Lower lobe of right lung (tissue), 2 donors: Measurements from ENCODE around the gene ART3. TPM values are rescaled to one million over a fixed set of nuclear protein-coding genes. Genes with fewer than 3 reads are reported as not detected.

Experiments
- ATAC-seq, 2 donors: fragments of 200-7000 bp; cut with Tn5 transposase; one replicate each; pipeline ENCODE4 v1.9.1; 2020 to 2022; ENCODE audit warnings: mild to moderate bottlenecking in 2 of 2, moderate library complexity in 2 of 2
- DNase-seq: peaks from one replicate; pipeline ENCODE4 v3.0.0-alpha.2; 2020
- H3K27ac ChIP-seq: fragments of 200-600 bp; one replicate; pipeline ENCODE4 v1.8.0; 2022
- H3K27me3 ChIP-seq: fragments of 200-600 bp; one replicate; pipeline ENCODE4 v1.8.0; 2022; ENCODE audit warnings: low read depth
- H3K36me3 ChIP-seq: fragments of 200-600 bp; one replicate; pipeline ENCODE4 v1.8.0; 2022; ENCODE audit warnings: mild to moderate bottlenecking
- H3K4me1 ChIP-seq: fragments of 200-600 bp; one replicate; pipeline ENCODE4 v1.8.0; 2022
- H3K4me3 ChIP-seq: fragments of 200-600 bp; one replicate; pipeline ENCODE4 v1.8.0; 2022; ENCODE audit warnings: mild to moderate bottlenecking
- H3K9me3 ChIP-seq: fragments of 200-600 bp; one replicate; pipeline ENCODE4 v1.8.0; 2022
- CTCF ChIP-seq: fragments of 200-600 bp; IDR thresholded peaks from one replicate; pipeline ENCODE4 v1.8.0; 2022; ENCODE audit warnings: antibody characterized with exemption, mild to moderate bottlenecking
- intact Hi-C: fragments of 100-400 bp; cut with DNase I; formaldehyde crosslinking; loops from one replicate; pipeline ENCODE4 v1.11.0; 2022
- total RNA-seq: library from RNA; stranded (reverse); fragmentation: NEBNext Ultra II Directional; extraction: Animal tissue kit (Norgen Biotek cat#: 25700); gene quantifications from one replicate; pipeline ENCODE4 v1.2.1, GENCODE V29; 2021
- donor health status: DM: no; HTN: yes; CAD: no; lungs with severe emphysema.

Gene ART3
- total RNA-seq, 1 donor from 2014 or later = not detected

GRCh38 chr4:76125816-76126215 is 51.3 kb downstream of the ART3 start:
- Histone ChIP-seq H3K27ac (no peak overlapping the region), H3K4me3 (no peak overlapping the region), H3K9me3 (no peaks in the 10 kb centered on the region), H3K4me1 (no peaks in the 10 kb centered on the region), H3K36me3 (peaks cover 68% of the 10 kb centered on the region), H3K27me3 (no peaks in the 10 kb centered on the region)
- intact Hi-C loops = no loop called here
- TF ChIP-seq CTCF = no peak
- DNase-seq (no peak), ATAC-seq (no peak)

- H3K27me3 ChIP-seq = no peaks in the 10 kb centered on the region
- intact Hi-C loops = no loop called here
- no peaks in the 10 kb centered on the region for H3K9me3 ChIP-seq
- H3K27ac ChIP-seq = no peak overlapping the region
- peaks cover 63% of the 10 kb centered on the region for H3K36me3 ChIP-seq
- DNase-seq = no peak
- no peak for ATAC-seq
- TF ChIP-seq CTCF = no peak
- H3K4me1 ChIP-seq = no peaks in the 10 kb centered on the region
- H3K4me3 ChIP-seq = no peak overlapping the region
Measured at GRCh38 chr4:76127754-76128153, 53.2 kb downstream of the ART3 start.

- no peak for ATAC-seq
- Histone ChIP-seq H3K36me3 (peaks cover 73% of the 10 kb centered on the region), H3K9me3 (no peaks in the 10 kb centered on the region)
Measured at GRCh38 chr4:76141241-76141640, 66.7 kb downstream of the ART3 start.

GRCh38 chr4:76144546-76144945 is 70.0 kb downstream of the ART3 start:
- no peaks in the 10 kb centered on the region for H3K9me3 ChIP-seq
- DNase-seq (no peak), ATAC-seq (no peak)
- no peak overlapping the region for H3K4me3 ChIP-seq
- H3K27me3 ChIP-seq = no peaks in the 10 kb centered on the region
- intact Hi-C loops = no loop called here
- peaks cover 27% of the 10 kb centered on the region for H3K4me1 ChIP-seq
- TF ChIP-seq CTCF = no peak
- H3K27ac ChIP-seq = no peak overlapping the region
- peaks cover 46% of the 10 kb centered on the region for H3K36me3 ChIP-seq

More at GRCh38 chr4:76141241-76141640, 66.7 kb downstream of the ART3 start:
- intact Hi-C loops = no loop called here
- DNase-seq = no peak
- H3K4me3 ChIP-seq = no peak overlapping the region
- no peak overlapping the region for H3K27ac ChIP-seq
- H3K4me1 ChIP-seq = peaks cover 6% of the 10 kb centered on the region
- H3K27me3 ChIP-seq = no peaks in the 10 kb centered on the region
- no peak for TF ChIP-seq CTCF

GRCh38 chr4:76147454-76148141 is 73.1 kb downstream of the ART3 start:
- ATAC-seq (peak; percentile 87 to 89), DNase-seq (peak; percentile 72)
- peaks cover 17% of the 10 kb centered on the region for H3K36me3 ChIP-seq
- peaks cover 28% of the 10 kb centered on the region for H3K4me1 ChIP-seq
- H3K4me3 ChIP-seq = peak overlapping the region; percentile 86
- no peaks in the 10 kb centered on the region for H3K9me3 ChIP-seq
- H3K27ac ChIP-seq = peak overlapping the region; percentile 93
- intact Hi-C loops = no loop called here
- TF ChIP-seq CTCF = no peak
- no peaks in the 10 kb centered on the region for H3K27me3 ChIP-seq
